OCI-M2 (cell line): ENCODE data around the gene TEX261.
"Not testable (repeated sequence)": the region's sequence is repeated elsewhere in the genome, so short reads cannot be mapped to it uniquely, and the experiment has no call there.

ENCODE experiments used
- DNase-seq: peaks from one replicate; lab custom pipeline; 2025; ENCODE audit not compliant: unreplicated experiment; lab: John Stamatoyannopoulos, UW

Gene TEX261

DNA sequence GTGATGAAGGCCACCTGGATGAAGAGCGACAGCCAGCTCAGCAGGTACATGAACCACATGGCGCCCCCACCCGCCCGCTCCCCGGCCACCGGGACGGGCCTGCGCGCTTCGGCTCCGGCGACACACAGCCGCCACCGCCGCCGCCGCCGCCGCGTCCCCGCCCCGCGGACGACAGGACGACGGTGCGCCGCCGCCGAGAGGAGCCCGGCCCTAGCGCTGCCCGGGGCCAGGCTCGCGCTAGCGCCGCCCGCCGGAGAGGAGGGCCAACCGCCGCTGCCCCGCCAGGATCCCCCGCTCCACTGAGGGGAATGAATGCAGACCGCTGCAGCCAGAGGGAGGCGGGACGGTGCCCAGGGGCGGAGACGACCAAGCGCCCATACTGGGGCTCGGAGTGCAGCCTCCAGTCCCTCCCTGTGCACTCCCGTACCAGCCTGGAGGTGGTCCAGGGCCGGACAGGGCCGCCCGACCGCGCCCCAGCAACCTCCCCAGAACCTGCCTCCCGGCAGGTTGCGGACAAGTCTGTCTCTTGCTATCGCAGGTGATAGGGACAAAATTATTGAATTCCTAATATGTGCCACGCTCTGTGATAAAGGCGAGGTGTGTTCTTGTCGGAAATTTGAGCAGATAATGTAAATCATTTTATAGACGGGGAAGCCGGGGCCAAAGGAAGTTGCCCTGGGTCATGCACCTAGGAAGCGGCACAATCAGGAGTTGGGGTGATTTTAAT is at the start of gene TEX261:
Gene TEX261 (minus strand): TSS at position 175 of the 727 bp plus-strand sequence. CDS start 116 bp downstream, at position 59.
- DNase-seq = no peak

- no peak for DNase-seq
These were observed 49.1 kb upstream of the TEX261 start for GRCh38 chr2:71043531-71044407.

DNA sequence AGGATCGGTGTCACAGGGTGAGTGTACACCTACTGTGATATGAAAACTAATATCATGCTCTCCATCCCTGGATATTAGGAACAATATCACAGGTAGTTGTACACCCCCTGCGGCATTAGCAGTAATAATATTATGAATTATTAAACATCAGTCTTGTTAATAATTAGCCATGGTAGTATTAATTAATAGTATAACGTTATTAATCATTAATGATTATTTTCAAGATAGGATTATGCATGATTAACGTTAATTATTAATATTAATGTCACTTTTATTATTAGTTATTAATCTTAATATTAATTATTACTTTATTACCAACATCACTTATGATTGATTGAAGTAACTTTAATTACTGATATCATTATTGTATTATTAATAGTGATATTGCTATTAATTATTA is 47.6 kb upstream of the TEX261 start:
- no peak for DNase-seq

GRCh38 chr2:71036296-71036695 is 41.6 kb upstream of the TEX261 start:
- not testable (repeated sequence) for DNase-seq

GRCh38 chr2:71023553-71024243 is 29.0 kb upstream of the TEX261 start:
- DNase-seq = not testable (repeated sequence)

DNA sequence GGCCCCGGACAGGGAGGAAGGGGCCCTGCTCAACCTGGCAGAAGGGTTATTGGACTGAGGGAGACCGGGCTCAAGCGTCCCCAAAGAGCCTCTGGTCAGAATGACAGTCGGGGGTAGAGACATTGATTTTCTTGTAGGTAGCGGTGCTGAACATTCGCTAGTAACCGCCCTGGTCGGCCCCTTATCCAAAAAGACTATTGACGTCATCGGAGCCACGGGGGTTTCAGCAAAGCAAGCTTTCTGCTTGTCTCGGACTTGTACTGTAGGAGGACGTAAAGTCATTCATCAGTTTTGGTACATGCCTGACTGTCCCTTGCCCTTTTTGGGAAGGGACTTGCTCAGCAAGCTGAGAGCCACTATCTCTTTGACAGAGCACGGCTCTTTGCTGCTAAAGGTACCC is 26.7 kb upstream of the TEX261 start:
- not testable (repeated sequence) for DNase-seq

GRCh38 chr2:71019989-71020388 is 25.3 kb upstream of the TEX261 start:
- not testable (repeated sequence) for DNase-seq

- no peak for DNase-seq
These were observed 24.0 kb upstream of the TEX261 start for GRCh38 chr2:71018625-71019024.

GRCh38 chr2:71011786-71012185 is 17.1 kb upstream of the TEX261 start:
- DNase-seq = not testable (repeated sequence)

- no peak for DNase-seq
These were observed 13.7 kb upstream of the TEX261 start for GRCh38 chr2:71008342-71008741.

- no peak for DNase-seq
These were observed 12.5 kb upstream of the TEX261 start for GRCh38 chr2:71006955-71007799.

DNA sequence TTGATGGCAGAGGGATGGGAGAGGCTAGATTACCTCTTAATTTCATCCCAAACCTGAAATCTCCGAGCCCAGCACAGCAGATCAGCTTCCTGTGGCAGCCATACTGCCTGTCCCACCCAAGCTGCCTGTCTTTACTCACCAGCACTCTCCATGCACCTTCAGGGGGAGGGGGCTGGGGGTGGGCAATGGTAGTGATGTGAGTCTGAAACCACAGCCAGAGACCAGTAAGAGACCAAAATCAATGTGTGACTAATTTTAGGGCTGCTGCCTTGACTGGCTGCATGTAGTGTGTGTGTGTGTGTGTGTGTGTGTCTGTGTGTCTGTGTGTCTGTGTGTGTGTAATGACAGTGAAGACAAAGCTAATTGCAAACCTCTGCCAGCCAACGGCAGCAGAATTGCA is 11.7 kb upstream of the TEX261 start:
- no peak for DNase-seq

DNA sequence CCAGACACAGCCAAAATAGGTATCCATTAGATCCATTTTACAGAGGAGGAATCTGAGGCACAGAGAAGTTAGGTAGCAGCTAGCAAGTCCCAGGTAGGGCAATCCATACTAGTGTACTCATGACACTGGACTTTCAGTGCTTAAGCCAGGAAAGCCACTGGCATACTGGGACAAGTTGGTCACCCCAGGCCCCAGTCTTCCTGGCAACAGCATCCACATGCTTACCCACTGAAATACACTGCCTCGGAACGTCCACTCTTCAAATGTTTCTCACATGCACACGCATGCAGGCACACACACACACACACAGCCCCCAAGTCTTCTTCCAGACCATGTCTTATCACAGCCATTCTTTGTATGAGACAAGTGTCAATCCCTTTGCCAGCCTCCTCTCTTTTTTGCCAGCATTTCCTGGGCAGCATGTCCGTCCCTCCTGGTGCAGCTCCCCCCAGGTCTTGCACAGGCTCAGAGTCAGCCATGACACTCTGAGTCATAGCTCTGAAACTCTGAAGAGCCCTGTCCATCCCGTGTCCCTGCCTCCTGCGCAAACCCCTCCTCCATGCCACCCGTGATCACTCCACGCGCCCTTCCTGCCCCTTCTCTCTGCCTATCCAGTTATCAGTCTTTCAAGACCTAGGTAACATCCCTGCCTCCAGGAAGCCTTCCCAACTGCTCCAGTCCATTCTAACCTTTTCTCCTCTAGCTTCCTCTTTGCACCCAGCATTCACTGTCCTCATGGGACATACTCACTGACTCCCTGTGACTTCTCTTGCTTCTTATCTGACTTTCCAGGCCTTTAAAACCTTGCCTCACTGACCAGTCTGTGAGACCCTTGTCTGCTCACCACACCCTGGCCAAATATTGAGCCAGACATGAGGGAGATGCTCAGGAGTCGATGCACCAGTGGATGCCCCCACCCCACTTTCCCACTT is 10.9 kb upstream of the TEX261 start:
- no peak for DNase-seq

DNA sequence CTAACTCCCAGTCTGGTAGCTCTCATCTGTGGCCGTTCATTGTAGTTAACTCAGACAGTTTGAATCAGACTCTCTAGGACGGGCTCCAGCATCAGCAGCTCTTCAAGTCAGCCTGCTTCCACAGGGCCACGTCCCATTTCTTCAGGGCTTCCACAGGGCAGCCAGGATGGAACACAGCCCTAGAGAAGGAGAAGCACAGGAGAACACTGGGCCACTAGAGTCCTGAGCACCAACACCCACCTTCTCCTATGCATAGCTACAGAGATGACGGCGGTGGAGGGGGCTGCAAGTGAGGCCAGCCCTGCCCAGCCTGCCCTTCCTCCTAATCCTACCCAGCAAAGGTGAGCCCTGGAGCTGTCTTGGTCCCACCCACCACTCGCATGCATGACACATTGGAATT is 10.2 kb upstream of the TEX261 start:
- DNase-seq = no peak

DNA sequence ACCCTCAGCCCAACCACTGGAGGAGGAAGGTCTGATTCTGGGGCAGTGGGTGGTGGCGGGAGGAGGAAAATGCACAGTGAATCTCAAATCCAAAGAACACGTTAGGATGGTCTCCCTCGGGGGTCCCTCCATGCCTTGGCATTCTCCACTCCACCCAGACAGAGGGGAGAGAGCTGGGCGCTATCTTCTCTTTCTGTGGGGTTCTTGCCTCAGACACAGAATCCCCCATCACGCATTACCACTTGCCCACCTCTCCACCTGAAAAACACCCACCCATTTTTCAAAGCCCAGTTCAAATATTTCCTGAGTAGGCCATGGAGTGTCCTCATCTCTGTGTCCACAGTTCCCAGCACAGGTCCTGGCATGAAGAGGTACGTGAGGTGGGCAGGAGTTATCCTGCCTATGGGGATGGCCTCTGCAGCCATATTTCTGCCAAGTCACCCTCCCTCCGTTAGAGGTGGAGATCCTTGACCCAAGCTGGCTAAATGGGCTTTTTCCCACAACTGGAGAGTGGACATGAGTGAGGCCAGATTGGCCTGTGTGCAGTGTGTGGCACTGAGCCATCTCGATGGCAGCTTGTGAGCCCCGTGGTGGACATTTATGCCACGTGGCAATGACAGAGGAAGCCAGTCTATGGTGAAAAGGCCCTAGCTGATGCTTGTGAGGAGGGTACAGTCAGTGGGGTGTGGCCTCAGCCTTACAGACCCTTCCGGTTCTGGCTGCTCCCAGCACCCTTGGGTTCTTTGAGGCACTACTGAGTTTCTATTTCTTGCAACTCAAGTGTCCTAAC is 9.5 kb upstream of the TEX261 start:
- DNase-seq = no peak

DNA sequence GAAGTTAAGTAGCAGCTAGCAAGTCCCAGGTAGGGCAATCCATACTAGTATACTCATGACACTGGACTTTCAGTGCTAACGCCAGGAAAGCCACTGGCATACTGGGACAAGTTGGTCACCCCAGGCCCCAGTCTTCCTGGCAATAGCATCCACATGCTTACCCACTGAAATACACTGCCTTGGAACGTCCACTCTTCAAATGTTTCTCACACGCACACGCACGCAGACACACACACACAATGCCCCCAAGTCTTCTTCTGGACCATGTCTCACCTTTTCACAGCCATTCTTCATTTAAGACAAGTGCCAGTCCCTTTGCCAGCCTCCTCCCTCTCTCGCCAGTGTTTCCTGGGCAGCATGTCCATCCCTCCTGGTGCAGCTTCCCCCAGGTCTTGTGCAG is 8.7 kb upstream of the TEX261 start:
- no peak for DNase-seq

- DNase-seq = no peak
These were observed 7.4 kb upstream of the TEX261 start for GRCh38 chr2:71001981-71002570.

GRCh38 chr2:71001592-71001927 is 6.9 kb upstream of the TEX261 start:
- DNase-seq = no peak
